Glomerular visceral epithelial cell (primary cell): ENCODE measurements around the gene MYO18B.

Experiments
- DNase-seq: peaks from one replicate; pipeline ENCODE4 v3.0.0-alpha.2; 2016; ENCODE audit errors: extremely low spot score

The MYO18B gene

DNA sequence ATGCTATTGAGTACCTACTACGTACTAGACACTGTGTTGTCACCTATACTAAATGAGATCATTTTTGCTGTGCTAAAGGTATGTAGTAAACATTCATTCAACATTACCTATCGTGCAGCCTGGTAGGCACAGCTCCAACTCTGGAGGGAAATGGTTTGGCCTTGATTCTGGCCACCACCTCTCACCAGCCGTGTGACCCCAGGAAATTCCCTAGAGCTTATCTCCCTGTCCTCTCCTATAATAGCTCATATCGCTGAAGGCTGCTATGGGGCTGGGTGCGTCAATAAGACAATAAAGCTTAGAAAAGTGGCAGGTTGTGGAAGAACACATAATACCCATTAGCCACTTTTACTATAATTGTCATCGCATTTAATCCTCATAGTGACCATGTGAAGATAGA lies 107.5 kb downstream of the MYO18B start:
- DNase-seq, result no peak

DNA sequence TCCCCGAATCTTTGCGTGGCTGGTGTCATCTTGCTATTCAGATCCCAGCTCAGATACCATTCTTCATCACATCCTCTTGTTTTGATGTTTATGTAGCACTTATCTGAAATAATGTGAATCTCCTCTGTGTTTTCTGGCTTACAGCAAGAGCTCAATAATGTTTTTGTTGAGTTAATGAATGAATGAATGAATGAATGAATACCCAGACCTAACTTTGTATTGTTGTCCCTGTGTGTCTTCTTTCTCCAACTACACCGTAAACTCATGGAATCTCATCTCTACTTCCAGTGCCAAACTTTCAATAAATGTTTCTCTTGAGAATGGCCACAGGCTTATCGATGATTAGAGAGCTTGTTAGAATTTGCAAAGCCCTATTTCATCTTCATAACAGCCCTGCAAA lies 110.2 kb downstream of the MYO18B start:
- no peak for DNase-seq

DNA sequence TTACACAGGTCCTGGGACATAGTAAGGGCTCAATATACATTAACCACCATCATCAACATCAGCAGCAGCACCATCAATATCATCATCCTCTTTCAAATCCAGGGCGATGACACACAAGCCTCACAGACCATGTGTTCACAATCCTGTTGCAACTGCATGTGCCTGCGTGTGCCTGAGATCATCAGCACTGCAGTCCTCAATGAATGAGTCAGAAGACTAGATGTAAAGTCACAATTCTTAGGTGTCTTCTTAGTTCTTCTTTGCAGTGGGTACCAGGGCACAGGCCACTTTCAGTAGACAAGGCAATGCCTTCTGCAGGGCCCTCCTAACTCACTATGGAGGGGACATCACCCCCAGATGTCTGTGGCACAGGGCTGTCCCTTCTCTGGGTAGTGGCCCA lies 111.1 kb downstream of the MYO18B start:
- DNase-seq, result no peak

DNA sequence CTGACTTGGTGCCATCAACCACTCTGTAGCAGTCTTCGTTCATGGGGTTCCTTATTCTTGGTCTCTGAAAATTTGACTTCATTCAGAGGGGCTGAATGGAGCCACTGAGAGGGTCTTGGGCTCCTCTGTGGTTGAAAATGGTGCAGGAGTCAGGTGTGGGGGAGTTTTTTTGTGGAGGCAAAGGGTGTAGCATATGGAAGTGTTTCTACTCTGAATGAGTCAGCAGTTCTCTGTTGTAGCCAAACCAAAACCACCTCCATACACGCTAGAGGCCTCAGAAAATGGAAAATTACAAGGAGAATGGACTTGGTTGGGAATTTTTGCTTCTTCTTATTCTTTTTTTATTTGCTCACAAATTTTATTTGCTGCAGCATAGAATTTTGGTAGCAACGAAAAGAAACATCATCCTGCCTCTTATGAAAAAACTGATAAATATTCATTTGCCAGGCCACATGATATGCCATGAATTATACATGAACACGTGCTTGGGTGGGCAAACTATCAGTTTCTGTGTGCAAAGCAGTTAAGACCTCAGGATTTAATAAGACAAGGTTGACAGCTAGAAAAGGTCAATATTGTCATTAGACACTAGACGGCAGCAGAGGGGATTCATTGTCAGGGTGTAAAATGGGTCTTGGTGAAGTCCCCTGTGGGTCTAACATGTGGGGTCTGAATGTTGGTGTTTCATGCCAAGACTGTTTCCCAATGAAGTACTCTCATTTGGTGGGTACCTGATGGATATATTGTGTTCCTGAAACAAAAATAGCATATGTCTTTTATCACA lies 111.7 kb downstream of the MYO18B start:
- no peak for DNase-seq

DNA sequence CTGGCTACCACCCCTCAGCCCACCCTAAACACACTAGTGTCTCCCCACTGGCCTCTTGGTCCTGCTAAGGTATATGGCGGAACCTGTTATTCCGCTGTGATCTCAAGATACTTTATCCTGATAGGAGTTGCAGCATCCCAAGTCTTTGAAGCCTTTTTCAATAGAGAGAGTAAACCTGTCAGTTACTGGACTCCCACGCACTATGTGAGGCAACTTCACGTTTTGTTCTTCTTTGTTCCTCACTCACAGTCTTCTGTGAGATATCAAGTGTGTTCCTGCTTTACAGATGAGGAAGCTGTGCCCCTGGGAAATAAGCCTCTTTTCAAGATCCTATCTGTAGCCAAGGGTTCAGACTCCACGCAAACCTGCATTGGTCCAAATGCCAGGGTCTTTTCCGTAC lies 127.8 kb downstream of the MYO18B start:
- no peak for DNase-seq

DNA sequence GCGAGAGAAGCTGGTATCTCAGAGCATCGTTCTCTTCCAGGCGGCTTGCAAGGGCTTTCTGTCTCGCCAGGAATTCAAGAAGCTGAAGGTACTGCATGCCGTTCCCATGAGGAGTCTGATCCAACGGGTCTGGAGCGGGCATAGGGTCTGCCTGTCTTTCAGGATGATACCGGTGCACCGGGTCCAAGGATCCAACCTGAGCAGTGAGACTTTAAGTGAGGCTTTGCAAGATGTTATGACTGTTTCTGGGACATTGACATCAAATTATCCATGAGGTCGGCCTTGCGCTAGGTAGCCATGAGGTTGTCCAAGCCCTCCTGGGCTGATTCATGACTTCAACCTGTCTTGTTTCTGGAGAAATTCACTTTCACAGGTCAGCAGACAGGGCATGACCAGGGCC lies 132.3 kb downstream of the MYO18B start:
- no peak for DNase-seq

DNA sequence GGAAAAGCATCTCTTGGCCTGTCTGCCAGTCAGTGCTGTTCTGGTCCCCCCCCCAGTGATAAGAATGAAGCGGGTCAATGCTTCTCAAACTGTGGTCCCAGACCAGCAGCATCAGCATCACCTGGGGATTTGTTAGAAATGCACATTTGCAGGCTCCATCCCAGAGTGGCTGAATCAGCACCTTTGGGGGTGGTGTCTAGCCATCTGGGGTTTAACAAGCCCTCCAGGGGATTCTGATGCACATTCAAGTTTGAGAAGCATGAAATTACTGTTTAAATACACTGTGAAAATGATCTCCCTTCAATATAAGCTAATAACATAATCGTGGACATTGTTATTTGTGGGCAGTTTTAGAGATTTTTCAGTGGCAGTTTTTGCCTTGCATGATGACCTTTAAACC lies 133.5 kb downstream of the MYO18B start:
- no peak for DNase-seq

DNA sequence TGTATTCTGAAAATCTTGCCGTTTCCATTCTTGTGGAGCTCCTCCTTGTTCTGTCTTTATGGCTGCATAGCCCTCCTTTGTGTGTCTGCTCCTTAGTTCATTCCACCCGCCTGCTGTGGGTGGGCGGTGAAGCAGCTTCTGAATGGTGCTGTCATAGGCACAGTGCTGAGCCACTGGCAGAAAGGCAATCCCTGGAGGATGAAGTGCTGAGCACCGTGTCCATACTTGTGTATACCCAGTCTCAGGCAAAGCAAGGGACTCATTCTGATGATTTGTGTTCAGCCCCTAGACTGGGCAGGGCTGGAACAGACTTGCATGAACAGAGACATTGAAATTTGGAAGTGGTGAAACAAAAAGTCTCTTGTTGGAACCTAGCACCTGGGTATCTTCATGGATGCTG lies 134.9 kb downstream of the MYO18B start:
- no peak for DNase-seq

DNA sequence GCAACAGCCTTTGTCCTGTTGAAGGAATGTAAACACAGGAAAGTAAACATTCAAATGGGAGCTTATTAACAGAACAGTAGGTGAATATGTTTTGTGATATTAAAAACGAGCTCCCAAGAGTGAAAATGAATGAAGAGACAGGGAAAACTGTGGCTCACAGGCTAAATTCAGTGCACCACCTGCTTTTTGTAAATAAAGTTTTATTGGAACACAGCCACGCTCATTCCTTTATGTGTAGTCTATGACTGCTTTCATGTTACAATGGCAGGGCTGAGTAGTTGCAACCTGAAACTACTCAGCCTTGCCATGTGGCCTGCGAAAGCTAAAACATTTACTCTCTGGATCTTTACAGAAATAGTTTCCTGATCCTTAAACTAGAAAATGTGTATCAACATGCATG lies 136.9 kb downstream of the MYO18B start:
- DNase-seq, result no peak

DNA sequence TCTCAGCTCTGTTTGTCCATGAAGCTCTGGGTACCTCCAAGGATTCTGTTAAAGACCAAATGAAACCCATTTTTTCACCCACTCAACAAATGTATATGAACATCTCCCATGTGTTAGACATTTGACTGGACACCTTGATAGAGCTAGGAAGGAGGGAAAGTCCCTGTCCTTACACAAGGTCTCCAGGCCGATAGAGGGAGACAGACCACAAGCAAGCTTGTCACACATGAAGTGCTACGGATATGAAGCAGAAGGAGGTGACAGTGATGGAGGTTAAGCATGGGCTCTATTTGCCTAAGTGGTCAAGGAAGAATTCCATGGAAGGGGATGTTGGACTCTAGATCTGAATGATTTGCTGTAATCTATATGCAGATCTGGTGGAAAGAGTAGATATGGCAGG lies 138.5 kb downstream of the MYO18B start:
- no peak for DNase-seq

DNA sequence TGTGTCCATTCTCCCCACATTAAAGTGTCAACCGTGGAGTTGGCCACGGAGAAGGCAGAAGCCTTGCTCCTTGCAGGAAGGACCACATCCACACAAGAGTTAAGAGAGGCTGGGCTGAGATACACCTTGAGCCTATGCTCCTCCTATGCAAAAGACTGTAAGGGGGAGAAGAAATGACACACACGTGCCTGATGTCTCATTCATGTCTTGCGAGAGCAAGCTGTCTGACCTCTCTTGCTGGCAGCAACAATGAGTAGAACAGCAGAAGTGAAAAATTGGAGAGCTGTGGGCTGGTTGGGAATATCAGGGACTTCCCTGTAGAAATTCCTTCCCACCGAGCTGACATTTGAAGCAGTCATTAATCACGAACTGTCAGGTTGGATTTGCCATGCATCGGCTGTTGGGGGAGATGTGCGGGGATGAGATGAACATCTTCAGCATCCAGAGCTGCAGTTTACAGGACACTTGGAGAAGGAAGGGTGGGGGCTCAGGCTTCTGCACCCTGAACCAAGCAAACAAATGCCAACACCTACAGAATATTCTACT lies 139.3 kb downstream of the MYO18B start:
- no peak for DNase-seq

DNA sequence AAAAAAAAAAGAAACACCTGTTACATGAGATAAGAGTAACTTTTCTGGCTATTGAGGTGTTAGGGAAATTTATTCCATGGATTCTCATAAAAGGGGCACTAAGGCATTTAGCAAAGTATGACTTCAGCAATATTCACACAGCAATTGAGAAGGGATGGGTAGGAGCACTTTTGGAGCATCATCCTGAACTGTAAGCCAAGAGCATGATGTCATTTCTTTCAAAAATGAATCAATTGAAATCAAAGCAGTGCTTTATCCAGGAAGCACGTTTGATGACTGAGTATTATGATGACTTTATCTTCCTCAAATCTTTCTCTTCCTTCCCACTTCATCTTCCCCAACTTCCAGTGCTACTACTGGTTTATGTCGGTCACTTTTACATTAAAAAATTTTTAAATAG lies 140.4 kb downstream of the MYO18B start:
- no peak for DNase-seq

DNA sequence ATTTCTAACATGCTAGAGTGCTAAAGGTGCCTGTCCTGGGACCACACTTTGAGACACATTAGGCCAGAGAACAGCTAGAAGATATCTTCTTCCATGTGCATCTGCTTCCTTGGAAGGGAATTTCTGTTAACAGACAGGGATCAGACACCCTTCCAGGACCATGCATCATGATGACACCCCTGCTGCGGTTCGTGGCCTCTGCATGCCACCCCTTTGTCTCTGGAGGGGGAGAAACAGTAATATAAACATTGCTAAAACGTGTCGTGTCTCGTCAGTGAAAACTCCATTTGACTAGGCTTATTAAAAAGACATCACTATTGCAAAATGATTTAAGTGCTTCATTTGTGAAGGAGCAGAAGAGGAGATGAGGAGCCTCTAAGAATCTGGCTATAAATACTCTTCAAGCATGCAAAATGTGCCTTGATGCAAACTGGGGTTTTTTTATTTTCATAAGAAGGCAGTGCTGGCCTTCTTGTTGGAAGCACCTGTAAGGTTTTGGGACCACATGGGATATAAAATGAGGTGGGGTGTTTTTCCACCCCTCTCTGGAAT lies 141.6 kb downstream of the MYO18B start:
- DNase-seq, result no peak

DNA sequence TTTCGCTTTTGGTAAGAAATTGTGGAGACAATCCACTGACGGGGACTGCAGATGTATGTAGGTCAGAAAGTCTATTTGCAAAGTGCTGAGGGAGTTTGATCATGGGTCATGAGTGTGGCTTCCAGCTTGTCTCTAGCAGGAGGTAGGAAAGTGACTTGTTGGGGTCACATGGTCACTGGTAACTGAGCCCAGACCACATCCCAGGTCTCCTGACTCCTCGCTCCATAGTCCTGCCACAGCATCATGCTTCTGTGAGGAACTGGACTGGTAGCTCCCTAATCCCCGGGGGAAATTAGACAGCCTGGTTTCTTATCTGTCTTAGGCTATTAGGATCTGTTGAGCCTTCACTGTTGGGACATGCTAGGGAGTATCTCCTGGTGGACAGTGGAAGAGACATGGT lies 142.1 kb downstream of the MYO18B start:
- DNase-seq, result no peak

DNA sequence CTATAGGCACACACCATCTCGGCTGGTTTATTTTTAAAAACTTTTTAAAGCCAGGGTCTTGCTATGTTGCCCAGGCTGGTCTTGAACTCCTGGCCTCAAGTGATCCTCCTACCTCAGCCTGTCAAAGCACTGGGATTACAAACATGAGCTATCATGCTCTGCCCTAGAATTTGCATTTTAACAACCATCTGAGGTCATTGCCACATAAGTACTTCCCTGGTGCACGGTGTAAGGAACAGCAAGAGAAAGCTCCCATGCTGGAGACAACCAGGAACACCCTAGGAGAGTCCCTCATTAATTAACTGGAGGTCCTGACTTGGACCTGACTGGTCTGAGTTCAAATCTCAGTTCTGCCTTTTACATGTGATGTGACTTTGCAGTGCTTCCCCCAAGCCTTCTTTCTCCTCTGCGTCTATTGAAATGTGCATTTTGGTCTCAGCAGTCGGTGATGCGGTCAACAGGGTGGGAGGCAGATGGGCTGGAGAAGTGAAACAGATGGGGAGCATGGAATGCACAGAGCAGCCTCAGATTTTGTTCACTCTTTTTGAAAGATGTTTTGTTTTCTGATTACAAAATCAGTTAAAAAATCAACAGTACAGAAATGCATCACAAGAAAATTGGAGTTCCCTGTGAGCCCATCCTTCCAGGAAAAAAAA lies 146.5 kb downstream of the MYO18B start:
- no peak for DNase-seq

DNA sequence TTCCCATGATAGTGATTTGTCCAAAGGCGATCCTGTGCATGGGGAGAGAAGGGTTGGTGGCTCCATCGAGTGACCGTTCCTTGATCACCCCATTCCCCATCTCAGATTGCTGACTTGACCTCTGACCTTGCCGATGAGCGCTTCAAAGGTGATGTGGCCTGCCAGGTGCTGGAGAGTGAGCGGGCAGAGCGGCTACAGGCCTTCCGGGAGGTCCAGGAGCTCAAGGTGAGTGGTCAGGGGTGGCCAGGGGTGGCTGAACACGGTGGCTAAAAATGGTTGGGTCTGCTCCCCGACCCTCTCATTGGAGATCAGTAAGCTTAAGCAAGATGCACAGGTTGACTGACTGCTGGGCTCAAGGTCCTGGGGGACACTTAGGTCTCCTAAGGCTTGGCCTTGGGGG lies 148.7 kb downstream of the MYO18B start:
- DNase-seq, result no peak

DNA sequence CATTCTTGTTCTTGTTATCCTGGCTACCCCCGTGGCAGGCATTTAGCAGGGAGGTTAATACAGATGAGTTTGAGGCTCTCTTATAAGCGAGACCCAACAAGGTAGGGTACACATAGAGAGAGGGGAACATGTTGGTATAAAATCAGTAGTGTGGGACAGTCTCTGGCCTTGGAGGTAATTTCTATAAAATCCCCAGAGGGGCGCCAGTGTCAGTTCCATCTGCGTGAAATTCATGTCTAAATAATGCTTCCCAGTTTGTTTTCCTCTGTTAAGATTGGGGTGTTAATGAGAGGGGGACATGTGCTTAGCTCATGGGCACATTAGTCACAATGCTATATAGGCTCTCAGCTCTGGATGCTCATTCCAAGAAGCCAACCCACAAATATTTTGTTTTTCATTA lies 150.7 kb downstream of the MYO18B start:
- DNase-seq, result no peak

DNA sequence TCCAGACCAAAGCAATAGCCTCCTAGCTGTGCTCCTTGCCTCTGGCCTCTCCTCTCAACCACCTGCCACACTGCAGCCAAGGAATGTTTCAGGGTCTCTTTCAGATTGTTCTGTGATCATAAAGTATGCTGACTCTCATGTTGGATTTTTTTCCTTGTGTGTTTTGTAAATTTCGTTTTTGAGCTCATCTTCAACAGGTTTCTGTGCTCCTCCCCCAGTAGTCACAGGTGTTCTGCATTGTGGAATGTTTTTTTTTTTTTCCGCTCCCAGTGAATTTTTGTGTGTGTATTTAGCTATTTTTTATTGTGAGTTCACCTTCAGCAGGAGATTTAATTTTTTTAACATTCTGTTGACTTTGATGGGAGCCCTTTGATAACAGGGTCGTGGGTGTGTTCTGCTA lies 153.7 kb downstream of the MYO18B start:
- DNase-seq, result no peak

DNA sequence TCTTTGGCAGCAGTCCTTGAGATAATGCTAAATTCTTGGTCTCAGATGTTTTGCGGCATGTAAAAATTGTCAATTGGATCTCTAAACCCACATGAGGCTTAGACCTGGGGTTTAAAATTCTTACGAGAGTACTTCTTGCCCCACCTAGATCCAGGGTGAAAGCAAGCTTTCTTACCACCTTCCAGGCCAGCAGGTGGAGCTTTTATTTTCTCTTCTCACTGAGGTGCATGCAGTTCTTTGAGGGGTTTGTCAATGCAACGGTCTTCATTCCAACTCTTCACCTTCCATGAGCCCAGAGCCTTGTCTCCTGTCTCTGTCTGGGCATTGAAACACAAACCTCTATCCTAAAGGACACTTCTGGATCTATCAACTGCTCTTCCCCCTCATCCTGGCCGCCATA lies 154.1 kb downstream of the MYO18B start:
- DNase-seq, result no peak

DNA sequence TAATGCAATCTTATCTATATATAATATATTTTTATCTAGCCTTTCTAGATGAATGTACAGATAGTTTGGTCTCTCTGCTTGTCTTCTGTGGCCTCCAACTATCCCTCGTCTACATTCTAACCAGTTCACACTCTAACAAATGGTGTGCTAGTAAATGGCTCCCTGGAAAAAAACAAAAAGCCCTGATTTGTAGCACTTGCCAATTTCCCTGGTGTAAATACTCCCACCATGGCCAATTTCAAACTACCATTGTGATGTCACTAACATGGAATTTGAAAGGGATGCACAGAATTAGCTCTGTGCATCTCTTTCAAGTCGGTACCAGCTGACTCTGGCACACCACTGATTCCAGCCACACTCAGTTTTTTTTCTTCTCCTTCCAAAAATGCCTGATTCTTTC lies 154.6 kb downstream of the MYO18B start:
- DNase-seq, result no peak

DNA sequence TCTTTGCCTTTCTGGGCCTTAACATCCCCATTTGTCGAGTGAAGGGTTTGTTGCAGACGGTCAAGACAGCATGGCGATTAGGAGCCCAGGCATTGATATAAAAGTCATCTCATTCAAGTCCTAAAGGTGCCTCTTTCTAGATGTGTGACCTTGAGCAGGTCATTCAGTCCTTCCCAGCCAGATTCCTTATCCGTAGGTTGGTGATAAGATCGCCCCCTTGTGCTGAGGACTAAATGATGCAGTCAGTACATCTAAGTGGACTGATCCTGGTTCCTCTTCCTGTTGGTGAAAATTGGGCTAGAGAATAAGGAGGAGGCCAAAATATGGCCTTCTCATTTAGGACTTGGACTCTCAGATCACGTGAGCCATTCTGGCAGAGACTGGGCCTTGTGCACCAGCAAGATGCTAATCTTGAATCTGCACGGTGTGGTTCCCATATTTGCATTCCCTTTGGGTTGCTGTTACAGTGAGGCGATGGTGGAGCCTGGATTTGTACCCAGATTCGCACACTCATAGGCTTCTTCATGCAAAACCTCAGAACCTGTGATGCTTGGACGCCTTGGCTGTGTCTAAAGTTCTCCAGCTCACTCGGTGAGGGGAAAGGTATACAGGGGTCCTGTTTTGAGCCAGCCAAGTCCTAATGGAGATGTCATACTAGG lies 156.8 kb downstream of the MYO18B start:
- DNase-seq, result no peak

DNA sequence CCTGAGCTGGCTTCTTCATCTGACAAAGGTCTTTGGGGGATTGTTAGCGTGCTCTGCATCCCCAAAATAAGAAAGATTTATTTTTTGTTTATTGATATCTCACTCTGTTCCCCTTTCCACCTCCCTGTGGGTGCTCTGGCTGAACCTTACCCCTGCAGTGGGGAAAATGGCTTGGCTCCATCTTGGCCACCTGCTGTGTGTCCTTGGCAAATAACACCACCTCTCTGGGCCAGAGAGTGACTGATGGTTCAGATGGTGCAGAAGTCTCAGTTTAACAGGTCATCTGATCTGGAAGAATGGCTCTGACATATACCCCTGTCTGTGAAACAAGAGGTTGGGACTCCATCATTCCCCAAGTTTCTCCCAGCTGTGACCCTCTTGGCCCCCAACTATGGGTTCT lies 157.6 kb downstream of the MYO18B start:
- DNase-seq, result no peak

DNA sequence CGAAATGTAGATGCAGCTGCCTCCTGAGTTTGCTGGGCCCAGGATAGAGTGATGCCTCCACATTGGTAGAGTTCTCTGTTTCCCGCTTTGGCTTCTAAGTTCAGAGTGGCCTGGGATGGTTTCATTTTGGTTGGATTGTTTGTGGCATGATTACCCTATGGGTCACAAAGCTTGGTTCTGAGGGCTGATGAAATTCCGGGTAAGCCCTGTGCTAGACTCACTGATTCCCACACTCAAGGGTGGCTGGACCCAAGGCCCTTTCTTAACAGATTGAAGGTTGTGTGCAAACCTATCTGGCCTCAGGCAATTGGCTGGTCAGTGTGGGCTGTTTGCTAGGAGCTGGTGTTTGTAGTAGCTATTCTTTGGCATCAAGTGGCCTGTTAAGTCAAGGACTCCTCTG lies 158.4 kb downstream of the MYO18B start:
- DNase-seq, result no peak
